AG10803 (cell line): ENCODE results near the gene KCNK15.

Source experiments
- DNase-seq: peaks from one replicate; pipeline ENCODE4 v3.0.0; 2010; ENCODE audit warnings: low read depth
- H3K4me3 ChIP-seq: 2 replicates; pipeline ENCODE4 v1.5.1; 2011; ENCODE audit warnings: mild to moderate bottlenecking, low read length, control low read depth
- CTCF ChIP-seq: conservative IDR thresholded peaks from 2 replicates; pipeline ENCODE4 v1.5.1; 2011; ENCODE audit warnings: mild to moderate bottlenecking, low read length, control low read depth, inconsistent platforms

The KCNK15 gene

GRCh38 chr20:44702776-44703175, 42.9 kb upstream of the KCNK15 start:
- TF ChIP-seq CTCF: no peak
- DNase-seq: peak; percentile 97
- no peak overlapping the region for H3K4me3 ChIP-seq

GRCh38 chr20:44703183-44703925, 42.3 kb upstream of the KCNK15 start:
- DNase-seq: no peak
- H3K4me3 ChIP-seq: no peak overlapping the region
- no peak for TF ChIP-seq CTCF

GRCh38 chr20:44703956-44704488, 41.6 kb upstream of the KCNK15 start:
- H3K4me3 ChIP-seq: no peak overlapping the region
- TF ChIP-seq CTCF: no peak
- no peak for DNase-seq

DNA sequence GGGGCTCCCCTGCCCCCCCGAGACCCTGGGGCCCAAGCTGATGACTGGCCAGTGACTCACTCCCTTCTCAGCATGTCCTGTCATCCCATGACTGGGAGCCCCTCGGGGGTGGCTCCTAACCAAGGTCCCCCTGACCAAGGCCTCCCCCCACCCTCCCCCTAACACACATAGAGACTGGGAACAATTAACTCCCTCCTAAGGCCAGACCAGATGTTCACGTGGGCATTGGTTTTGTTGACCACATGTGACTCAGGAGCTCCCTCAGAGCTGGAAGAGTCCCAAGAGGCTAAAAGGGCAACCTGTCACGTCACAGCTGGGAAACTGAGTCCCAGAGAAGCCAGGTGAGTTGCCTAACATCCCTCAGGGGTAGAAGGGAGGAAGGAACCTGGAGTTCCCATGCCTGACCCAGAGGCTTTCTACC, 41.1 kb upstream of the KCNK15 start:
- no peak overlapping the region for H3K4me3 ChIP-seq
- DNase-seq: peak; percentile 84
- TF ChIP-seq CTCF: no peak

DNA sequence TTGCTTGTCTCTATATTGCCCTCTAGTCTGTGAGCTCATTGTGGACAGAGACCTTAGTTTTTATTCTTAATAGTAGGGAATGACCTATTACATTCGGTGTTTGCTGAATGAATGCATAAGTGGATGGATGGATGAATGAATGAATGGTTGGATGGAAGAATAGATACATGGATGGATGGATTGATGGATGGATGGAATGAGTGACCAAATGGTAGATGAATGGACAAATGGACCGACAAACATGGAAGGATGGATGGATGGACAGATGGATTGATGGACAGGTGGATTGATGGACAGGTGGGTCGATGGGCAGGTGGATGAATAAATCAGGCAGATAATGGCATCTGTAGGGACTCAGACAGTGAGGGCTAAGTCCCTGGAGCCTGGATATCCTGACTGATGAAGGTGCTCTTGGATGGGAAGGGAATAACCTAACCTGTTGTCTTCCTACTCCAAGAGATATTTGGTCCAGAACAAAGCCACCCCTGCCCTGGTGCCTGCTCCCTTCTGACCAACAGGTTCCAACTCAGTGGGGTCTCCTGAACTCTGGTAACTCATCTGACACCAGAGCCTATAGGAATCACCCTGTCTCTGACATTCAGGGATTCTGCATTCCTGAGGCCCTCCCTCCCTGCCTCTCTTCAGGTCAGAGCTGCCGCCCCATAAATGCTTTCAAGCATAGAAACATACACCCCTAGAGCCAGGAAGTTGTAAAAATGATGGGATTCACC, 40.1 kb upstream of the KCNK15 start:
- H3K4me3 ChIP-seq: no peak overlapping the region
- DNase-seq: no peak
- no peak for TF ChIP-seq CTCF

DNA sequence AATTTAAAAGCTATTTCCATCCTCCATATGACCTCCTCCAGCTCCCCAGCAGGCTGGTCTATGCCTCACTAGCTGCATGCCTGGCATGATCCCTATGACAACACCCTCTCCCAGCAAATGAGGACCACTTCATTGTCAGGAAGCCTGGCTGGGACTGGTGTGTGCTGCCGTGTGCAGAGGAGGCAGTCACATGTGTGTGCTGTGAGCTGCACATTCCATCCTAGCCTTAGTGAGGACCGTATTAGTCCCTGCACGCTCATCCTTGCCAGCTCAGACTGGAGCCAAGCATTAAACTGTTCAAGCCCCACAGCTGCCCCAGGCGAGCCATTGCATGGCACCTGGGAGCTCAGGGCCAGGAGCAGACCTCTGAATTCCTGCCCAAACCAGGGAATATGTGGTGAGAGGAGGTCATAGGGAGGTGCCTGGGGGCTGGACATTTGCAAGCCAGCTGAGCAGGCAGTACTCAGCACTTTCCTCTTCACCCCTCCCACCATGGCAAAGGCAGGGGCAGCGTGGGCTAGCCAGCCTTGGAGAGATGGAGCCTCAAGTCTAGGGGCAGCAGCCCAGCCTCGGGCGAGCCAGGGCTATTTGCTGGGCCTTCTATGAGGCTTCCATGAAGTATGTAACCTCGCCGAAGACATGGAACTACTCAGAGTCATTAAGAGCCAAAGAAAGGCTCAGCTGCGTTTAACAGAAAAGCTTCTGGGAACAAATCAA, 39.2 kb upstream of the KCNK15 start:
- DNase-seq: peak; percentile 89
- TF ChIP-seq CTCF: no peak
- H3K4me3 ChIP-seq: no peak overlapping the region
